GM12891 (cell line): ENCODE measurements around the gene PLCXD1.

Experiments used
- PAX5 ChIP-seq: IDR thresholded peaks from 2 replicates; pipeline ENCODE4 v1.6.1; 2011; ENCODE audit warnings: low read length, moderate library complexity, mild to moderate bottlenecking; ENCODE audit not compliant: insufficient read depth, severe bottlenecking
- POLR2A ChIP-seq: IDR thresholded peaks from 2 replicates; pipeline ENCODE4 v1.6.1; 2011; ENCODE audit warnings: low read depth, low read length, control low read depth
- POLR2AphosphoS5 ChIP-seq: IDR thresholded peaks from 2 replicates; pipeline ENCODE4 v1.6.1; 2011; ENCODE audit warnings: low read depth, low read length, control low read depth
- SPI1 ChIP-seq: IDR thresholded peaks from 2 replicates; pipeline ENCODE4 v1.6.1; 2011; ENCODE audit warnings: low read depth, low read length, control low read depth
- TAF1 ChIP-seq: IDR thresholded peaks from 2 replicates; pipeline ENCODE4 v1.6.1; 2011; ENCODE audit warnings: low read depth, low read length, control low read depth

DNA sequence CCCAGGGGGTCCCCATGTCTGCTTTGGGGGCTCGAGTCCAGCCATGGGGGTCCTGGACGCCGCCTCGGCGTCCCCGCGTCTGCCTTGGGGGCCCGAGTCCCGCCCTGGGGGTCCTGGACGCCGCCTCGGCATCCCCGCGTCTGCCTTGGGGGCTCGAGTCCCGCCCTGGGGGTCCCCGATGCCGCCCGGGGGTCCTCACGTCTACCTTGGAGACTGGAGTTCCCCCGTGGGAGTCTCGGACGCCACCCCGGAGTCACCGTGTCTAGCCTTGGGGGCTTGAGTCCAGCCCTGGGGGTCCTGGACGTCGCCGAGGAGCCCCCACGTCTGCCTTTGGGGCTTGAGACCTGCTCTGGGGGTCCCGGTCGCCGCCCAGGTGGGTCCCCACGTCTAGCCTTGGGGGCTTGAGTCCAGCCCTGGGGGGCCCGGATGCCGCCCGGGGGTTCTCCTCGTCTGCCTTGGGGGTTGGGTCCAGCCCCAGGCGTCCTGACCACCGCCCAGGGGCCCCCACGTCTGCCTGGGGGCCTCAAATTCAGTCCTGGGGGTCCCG is 38.5 kb downstream of the PLCXD1 start:
- TF ChIP-seq POLR2A (no peak), POLR2AphosphoS5 (no peak), PAX5 (no peak), TAF1 (no peak), SPI1 (no peak)
